ENCODE data around the gene TMEM88. TPM values are rescaled to one million over a fixed set of nuclear protein-coding genes. Genes with fewer than 3 reads are reported as not detected.
A peak's percentile ranks its signal among the peaks of the same experiment; 100 is the strongest.

The TMEM88 gene
- total and polyA plus RNA-seq, 2 of the 13 experiments (the other 11 are each of a cell fraction or from before 2014, with no cell fraction given), result 0.31 to 0.66 TPM

- no peak for TF ChIP-seq DZIP1 (CRISPR knock-in tag; IDR thresholded peaks at IDR 0.05)
- no peak for TF ChIP-seq ZNF34 (CRISPR knock-in tag; IDR thresholded peaks at IDR 0.05; ENCODE audit: borderline replicate concordance)
- no peak for TF ChIP-seq ZSCAN21 (CRISPR knock-in tag; IDR thresholded peaks at IDR 0.05; ENCODE audit: borderline replicate concordance)
- peak; percentile 41; the same call in 1 of the 2 replicates for TF ChIP-seq RARA (CRISPR knock-in tag; IDR thresholded peaks at IDR 0.05)
- no peak for TF ChIP-seq ZNF335 (CRISPR knock-in tag; IDR thresholded peaks at IDR 0.05)
- TF ChIP-seq FOXO1 (CRISPR knock-in tag; IDR thresholded peaks at IDR 0.05), result no peak
- TF ChIP-seq ZSCAN30 (CRISPR knock-in tag; IDR thresholded peaks at IDR 0.05), result no peak
- no peak; the same call in 1 of the 2 replicates for TF ChIP-seq POLR2AphosphoS2 (IDR thresholded peaks at IDR 0.05; ENCODE audit: low read depth, low read length)
- no peak; the same call in 1 of the 2 replicates for TF ChIP-seq PATZ1 (CRISPR knock-in tag; IDR thresholded peaks at IDR 0.05)
- TF ChIP-seq SUZ12 (IDR thresholded peaks at IDR 0.05; ENCODE audit: low read depth, low read length), result no peak
- no peak for TF ChIP-seq KAT2B (IDR thresholded peaks at IDR 0.05; ENCODE audit: borderline replicate concordance, low read depth, low read length)
- no peak for TF ChIP-seq TFDP2 (CRISPR knock-in tag; IDR thresholded peaks at IDR 0.05)
- no peak for TF ChIP-seq ZNF510 (CRISPR knock-in tag; IDR thresholded peaks at IDR 0.05; ENCODE audit: low read depth)
- TF ChIP-seq ZNF12 (CRISPR knock-in tag; IDR thresholded peaks at IDR 0.05), result no peak
- TF ChIP-seq SNRNP70 (IDR thresholded peaks at IDR 0.05; ENCODE audit: low read depth, low read length), result no peak
- no peak for TF ChIP-seq RFX1 (IDR thresholded peaks at IDR 0.05)
- no peak for TF ChIP-seq ZNF749 (CRISPR knock-in tag; IDR thresholded peaks at IDR 0.05; ENCODE audit: borderline replicate concordance)
- no peak for TF ChIP-seq USF2 (IDR thresholded peaks at IDR 0.05; ENCODE audit: low read depth, low read length)
- no peak for TF ChIP-seq USF2 (CRISPR knock-in tag; IDR thresholded peaks at IDR 0.05; ENCODE audit: borderline replicate concordance)
- TF ChIP-seq ZKSCAN5 (CRISPR knock-in tag; IDR thresholded peaks at IDR 0.05), result no peak
- TF ChIP-seq ZFP62 (CRISPR knock-in tag; IDR thresholded peaks at IDR 0.05), result no peak
- TF ChIP-seq IRF2 (CRISPR knock-in tag; IDR thresholded peaks at IDR 0.05), result no peak
- peak; percentile 71 for TF ChIP-seq POLR2AphosphoS5 (IDR thresholded peaks at IDR 0.05; ENCODE audit: low read depth, low read length)
These were observed 18.9 kb upstream of the TMEM88 start (continued) for GRCh38 chr17:7835814-7836595.

All from HepG2 (cell line).